GM21619 (cell line): ENCODE data around the gene TRIM31.

Experiments used
- ATAC-seq: cut with Tn5 transposase; IDR thresholded peaks from one replicate; pipeline ENCODE4 v1.9.1; 2021; ENCODE audit not compliant: unreplicated experiment

TRIM31 gene

DNA sequence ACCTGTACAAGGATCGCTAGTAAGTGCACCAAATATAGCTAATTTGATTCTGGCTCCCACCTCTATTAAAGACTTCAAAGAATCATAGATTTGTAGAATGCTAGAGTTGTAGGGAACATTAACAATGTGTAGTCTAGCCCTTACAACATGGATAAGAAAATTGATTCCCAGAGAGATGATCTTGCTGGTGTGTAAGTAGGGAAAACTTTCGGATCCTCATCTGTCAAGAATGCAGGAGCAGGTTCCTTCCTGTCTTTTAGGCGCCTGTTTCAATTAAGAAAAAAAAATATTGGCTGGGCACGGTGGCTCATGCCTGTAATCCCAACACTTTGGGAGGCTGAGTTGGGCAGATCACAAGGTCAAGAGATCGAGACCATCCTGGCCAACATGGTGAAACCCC lies 25.0 kb downstream of the TRIM31 start:
- no peak for ATAC-seq

DNA sequence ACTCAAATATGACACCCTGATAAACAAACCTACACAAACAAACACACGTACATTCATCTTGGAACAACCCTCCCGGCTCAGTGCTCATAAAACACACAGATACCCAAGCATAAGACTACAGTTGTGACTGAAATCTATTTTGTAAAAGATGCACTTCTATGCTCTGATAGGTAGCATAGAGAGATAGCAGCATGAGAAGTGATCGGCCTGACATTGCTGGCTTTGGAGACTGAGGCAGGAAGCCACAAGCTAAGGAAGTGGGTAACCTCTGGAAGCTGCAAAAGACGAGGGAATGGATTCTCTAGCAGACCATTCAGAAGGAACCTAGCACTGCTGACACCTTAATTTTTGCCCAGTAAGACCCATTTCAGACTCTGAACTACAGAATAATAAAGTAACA lies 35.7 kb downstream of the TRIM31 start:
- ATAC-seq = no peak

DNA sequence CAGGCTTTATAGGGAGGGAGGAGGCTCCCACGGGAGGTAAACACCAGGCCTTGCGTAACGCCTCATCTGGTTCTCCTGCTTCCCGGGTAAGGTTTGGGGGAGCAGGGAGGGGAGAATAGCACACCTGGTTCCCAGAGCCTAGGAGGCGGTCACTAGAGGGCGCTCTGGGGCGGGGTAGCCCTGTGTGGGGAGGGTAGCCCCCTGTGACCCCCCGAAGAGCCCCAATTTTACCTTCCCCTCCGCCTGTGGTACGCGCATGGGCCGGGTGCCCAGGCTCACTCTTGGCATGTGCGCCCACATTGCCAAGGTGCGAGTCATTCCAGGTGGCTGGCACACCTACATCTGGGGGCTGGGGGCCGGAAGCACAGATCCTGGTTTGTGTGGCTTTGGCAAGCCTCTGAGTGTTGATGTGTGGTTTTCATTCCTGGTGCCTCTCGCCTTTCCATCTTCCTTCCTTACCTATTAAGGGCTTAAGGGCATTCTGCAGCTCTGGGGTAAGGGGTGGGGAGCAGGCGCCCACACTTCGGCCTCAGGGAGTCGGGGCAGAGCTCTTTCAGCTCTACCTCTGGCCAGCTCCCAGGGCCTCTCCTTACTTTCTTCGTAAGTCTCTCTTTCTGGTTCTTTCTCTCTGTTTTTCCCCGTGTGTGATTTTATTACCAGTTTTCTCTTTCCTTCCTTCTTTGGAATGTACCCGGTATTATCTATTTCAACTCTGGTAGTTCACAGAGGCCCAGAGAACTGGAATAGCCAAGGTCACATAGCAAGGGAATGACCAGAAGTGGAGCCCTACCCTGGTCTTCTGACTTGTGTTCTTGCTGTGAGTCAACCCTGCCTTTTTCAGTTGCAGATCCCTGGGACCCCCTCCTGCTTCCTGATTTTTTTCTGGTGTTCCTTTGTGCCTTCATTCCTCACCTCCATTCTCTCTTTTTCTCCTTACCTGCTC lies 36.8 kb downstream of the TRIM31 start:
- no peak for ATAC-seq

- ATAC-seq = no peak
Measured at GRCh38 chr6:30075094-30075789, 37.6 kb downstream of the TRIM31 start, which contains the start of gene RNF39. RNF39 (minus strand) TSS chr6:30075769; CDS start chr6:30075585, 184 bp downstream.

GRCh38 chr6:30074331-30075093 lies 38.4 kb downstream of the TRIM31 start:
- no peak for ATAC-seq

DNA sequence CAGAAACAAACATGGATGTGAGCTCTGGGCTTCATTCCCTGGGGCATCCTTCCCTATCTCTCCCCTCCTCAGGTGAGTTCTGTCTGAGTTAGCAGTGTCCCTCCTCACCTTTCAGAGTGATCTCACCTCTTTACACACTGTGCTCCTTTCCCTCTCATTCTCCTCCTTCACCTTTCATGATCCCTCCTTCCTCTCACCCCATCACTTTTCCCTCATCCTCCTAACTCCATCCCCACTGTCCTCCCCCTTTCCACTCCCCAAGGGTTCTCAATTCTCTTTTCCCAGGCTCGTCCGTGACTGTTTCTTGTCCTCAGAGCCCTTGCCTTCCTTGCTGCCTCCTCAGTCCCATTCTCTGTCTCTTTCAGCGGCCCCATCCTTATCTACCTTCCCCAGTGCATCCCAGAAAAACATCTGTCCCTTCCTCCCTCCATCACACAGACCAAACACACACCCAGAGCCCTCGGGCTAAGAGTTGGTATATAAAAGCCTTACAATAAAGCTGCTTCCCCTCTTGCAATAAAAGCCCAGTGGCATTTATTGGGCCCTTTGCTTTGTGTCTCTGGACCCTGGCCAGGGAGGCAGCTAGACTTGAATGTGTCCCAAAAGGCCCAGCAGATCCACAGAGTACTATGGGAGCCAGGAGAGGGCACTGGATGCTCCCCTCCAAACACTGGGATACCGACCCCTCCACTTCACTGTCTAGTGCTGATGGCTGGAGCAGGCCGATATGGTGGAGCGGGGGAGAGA lies 39.2 kb downstream of the TRIM31 start:
- ATAC-seq = no peak

- no peak for ATAC-seq
Measured at GRCh38 chr6:30071858-30072257, 41.0 kb downstream of the TRIM31 start.

GRCh38 chr6:30071081-30071818 lies 41.6 kb downstream of the TRIM31 start:
- ATAC-seq = no peak

DNA sequence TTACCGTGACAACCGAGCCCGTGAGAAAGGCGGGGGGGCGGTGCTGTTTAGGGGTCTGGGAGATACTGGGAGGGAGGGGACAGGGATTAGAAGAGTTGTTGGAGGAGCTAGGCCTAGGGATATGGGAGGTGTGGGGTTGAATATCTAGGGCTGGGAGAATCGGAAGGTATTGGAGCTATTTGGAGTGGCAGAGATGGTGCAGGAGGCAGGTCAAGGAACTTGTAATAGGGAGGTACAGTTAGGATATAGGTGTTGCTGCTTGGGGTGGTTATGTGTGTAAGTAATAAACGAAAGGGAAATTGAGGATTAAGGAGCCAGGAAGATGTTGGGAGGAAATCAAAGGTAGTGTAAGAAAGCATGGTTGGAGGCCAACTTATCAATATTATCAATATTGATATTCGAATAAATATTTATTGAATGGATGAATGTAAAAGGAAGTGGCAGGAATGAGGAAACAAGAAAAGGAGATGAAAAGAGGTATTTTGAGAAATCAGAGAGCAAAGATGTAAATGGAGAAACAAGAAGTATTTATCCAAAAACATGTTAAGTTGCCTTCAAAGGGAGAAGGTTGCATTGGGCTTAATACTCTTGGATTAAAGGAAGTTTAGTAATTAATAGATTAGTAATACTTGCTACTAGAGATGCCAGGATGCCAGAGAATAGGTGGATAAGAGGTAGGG lies 45.3 kb downstream of the TRIM31 start:
- ATAC-seq = no peak

- peak; percentile 92 for ATAC-seq
Measured at GRCh38 chr6:30066577-30067459, 46.1 kb downstream of the TRIM31 start, which contains the start of gene PPP1R11. PPP1R11 (plus strand) TSS chr6:30067198; CDS start chr6:30067411, 213 bp downstream.

DNA sequence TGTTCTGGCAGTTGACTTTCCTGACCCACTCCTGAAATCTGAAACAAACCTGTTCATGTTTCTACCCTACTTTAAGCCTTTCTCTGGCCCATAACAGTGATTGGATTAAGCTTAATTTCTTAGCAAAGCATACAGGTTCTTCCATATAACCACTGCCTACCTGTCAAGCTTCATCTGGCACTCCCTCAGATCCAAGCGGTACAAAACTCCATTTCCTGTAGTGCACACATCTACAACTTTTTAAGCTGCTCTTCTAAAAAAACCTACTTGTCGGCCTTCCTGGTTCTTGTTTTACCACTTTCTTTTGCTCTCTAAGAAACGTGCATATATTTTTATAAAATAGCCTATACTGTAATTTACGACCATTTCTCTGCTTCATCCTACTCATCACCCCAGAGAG lies 46.8 kb downstream of the TRIM31 start:
- no peak for ATAC-seq

GRCh38 chr6:30063315-30063714 lies 49.6 kb downstream of the TRIM31 start:
- ATAC-seq = no peak

- ATAC-seq = no peak
Measured at GRCh38 chr6:30062471-30063178, 50.3 kb downstream of the TRIM31 start.

GRCh38 chr6:30061858-30062458 lies 50.9 kb downstream of the TRIM31 start:
- ATAC-seq = no peak

DNA sequence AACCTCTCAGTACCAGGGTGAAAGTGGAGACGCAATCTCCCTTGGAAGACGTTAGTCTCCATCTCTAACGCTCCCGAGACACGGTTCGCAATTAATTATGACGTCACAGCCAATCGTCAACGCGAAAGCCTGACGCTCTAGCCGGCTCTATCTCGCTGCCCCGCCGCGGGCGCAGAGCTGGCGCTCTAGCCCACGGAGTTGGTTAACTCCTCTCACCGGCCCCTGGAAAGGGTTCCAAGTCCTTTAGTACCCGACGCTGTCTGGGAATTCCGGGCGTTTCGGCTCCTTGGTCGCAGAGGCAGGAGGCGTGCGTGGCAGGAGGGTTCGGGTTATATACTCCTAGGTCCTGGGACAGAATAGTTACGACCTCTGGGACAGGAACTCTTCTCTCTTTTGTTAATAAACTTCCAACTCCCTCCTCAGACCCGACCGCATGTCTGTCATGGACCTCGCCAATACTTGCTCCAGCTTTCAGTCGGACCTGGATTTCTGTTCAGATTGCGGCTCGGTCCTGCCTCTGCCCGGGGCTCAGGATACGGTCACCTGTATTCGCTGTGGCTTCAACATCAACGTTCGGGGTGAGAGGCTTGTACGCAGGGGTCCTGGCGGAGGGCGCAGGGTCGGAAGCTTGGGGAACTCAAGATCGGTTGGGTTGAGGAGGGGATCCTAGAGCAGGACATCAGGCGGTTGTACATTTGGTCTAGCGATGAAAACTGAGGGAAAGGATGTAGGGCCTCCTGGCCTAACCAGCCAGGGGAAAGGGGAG lies 51.6 kb downstream of the TRIM31 start, which contains the start of gene POLR1H:
POLR1H (plus strand) TSS at position 174 of the 766 bp plus-strand sequence; CDS start at position 434, 260 bp downstream.
- ATAC-seq = peak; percentile 90

- ATAC-seq = peak; percentile 23
Measured at GRCh38 chr6:30060606-30061091, 52.2 kb downstream of the TRIM31 start.
